ENCODE data around the gene NFE2. TPM values are rescaled to one million over a fixed set of nuclear protein-coding genes. Genes with fewer than 3 reads are reported as not detected.

NFE2 gene
- total and polyA plus RNA-seq, 8 donors, result 0.20 to 2.0 (median 0.68) TPM; not detected in 4

GRCh38 chr12:54337280-54337842 lies 36.5 kb upstream of the NFE2 start:
- H3K4me1 ChIP-seq, result peaks cover 21 to 88% (median 54%) of the 10 kb centered on the region in 4 donors
- no peak overlapping the region for H3K4me3 ChIP-seq
- intact Hi-C loops (cut with DNase I; ENCODE audit: low total_unique reads), result no loop called here
- 22 to 61% (median 37%) methylated on average over 3 of the region's 3 CpGs for WGBS, 5 donors
- no peaks in the 10 kb centered on the region for H3K27me3 ChIP-seq
- peak in 1 of 2 donors; percentile 63 for DNase-seq
- H3K27ac ChIP-seq, result peak overlapping the region in 4 of 5 donors; percentile 33 to 59 (median 48)
- no peak for TF ChIP-seq POLR2A (IDR thresholded peaks at IDR 0.05)
- no peak for TF ChIP-seq EP300 (IDR thresholded peaks at IDR 0.05)
- no peak for TF ChIP-seq POLR2AphosphoS5 (IDR thresholded peaks at IDR 0.05)
- no peak for TF ChIP-seq CTCF (IDR thresholded peaks at IDR 0.05)
- no peaks in the 10 kb centered on the region for H3K9me3 ChIP-seq
- H3K36me3 ChIP-seq, result peaks cover 17 to 21% (median 18%) of the 10 kb centered on the region in 4 donors

- H3K36me3 ChIP-seq, result peaks cover 0 to 17% (median 12%) of the 10 kb centered on the region in 4 donors
- H3K27ac ChIP-seq, result no peak overlapping the region
- no peaks in the 10 kb centered on the region for H3K27me3 ChIP-seq
- no peak overlapping the region for H3K4me3 ChIP-seq
- no peaks in the 10 kb centered on the region for H3K9me3 ChIP-seq
- intact Hi-C loops (cut with DNase I; ENCODE audit: low total_unique reads), result no loop called here
- no peak for DNase-seq
- no peak for TF ChIP-seq POLR2AphosphoS5 (IDR thresholded peaks at IDR 0.05)
- no peak for TF ChIP-seq POLR2A (IDR thresholded peaks at IDR 0.05)
- no peak for TF ChIP-seq CTCF (IDR thresholded peaks at IDR 0.05)
- TF ChIP-seq EP300 (IDR thresholded peaks at IDR 0.05), result no peak
- WGBS, 5 donors, result 87 to 95% (median 90%) methylated on average over 4 of the region's 4 CpGs
- peaks cover 33 to 99% (median 72%) of the 10 kb centered on the region in 4 donors for H3K4me1 ChIP-seq
These were observed 32.7 kb upstream of the NFE2 start for GRCh38 chr12:54333420-54334034.

- peaks cover 0 to 17% (median 12%) of the 10 kb centered on the region in 4 donors for H3K36me3 ChIP-seq
- TF ChIP-seq EP300 (IDR thresholded peaks at IDR 0.05), result no peak
- no peak for TF ChIP-seq POLR2AphosphoS5 (IDR thresholded peaks at IDR 0.05)
- no peak for TF ChIP-seq POLR2A (IDR thresholded peaks at IDR 0.05)
- TF ChIP-seq CTCF (IDR thresholded peaks at IDR 0.05), result no peak
- H3K27me3 ChIP-seq, result no peaks in the 10 kb centered on the region
- WGBS, 5 donors, result 81 to 90% (median 88%) methylated on average over 5 of the region's 5 CpGs
- peaks cover 31 to 99% (median 73%) of the 10 kb centered on the region in 4 donors for H3K4me1 ChIP-seq
- H3K9me3 ChIP-seq, result no peaks in the 10 kb centered on the region
- DNase-seq, result no peak
- no peak overlapping the region for H3K4me3 ChIP-seq
- intact Hi-C loops (cut with DNase I; ENCODE audit: low total_unique reads), result no loop called here
- H3K27ac ChIP-seq, result no peak overlapping the region
These were observed 30.6 kb upstream of the NFE2 start for GRCh38 chr12:54331461-54331860.

- intact Hi-C loops (cut with DNase I; ENCODE audit: low total_unique reads), result no loop called here
- no peak for TF ChIP-seq EP300 (IDR thresholded peaks at IDR 0.05)
- peaks cover 0 to 17% (median 12%) of the 10 kb centered on the region in 4 donors for H3K36me3 ChIP-seq
These were observed 29.6 kb upstream of the NFE2 start for GRCh38 chr12:54330442-54330841.

GRCh38 chr12:54329759-54330158 lies 28.9 kb upstream of the NFE2 start:
- peaks cover 0 to 17% (median 12%) of the 10 kb centered on the region in 4 donors for H3K36me3 ChIP-seq
- H3K4me1 ChIP-seq, result peaks cover 39 to 92% (median 73%) of the 10 kb centered on the region in 4 donors
- 68 to 73% (median 69%) methylated on average over 5 of the region's 5 CpGs for WGBS, 5 donors
- H3K4me3 ChIP-seq, result no peak overlapping the region
- no peak for DNase-seq
- peak overlapping the region in 2 of 5 donors; percentile 7 to 43 for H3K27ac ChIP-seq
- intact Hi-C loops (cut with DNase I; ENCODE audit: low total_unique reads), result no loop called here
- TF ChIP-seq POLR2A (IDR thresholded peaks at IDR 0.05) (no peak), EP300 (IDR thresholded peaks at IDR 0.05) (no peak), POLR2AphosphoS5 (IDR thresholded peaks at IDR 0.05) (no peak), CTCF (IDR thresholded peaks at IDR 0.05) (no peak)
- H3K27me3 ChIP-seq, result no peaks in the 10 kb centered on the region
- no peaks in the 10 kb centered on the region for H3K9me3 ChIP-seq

More at GRCh38 chr12:54330442-54330841, 29.6 kb upstream of the NFE2 start:
- Histone ChIP-seq H3K27ac (no peak overlapping the region), H3K4me1 (peaks cover 39 to 99% (median 75%) of the 10 kb centered on the region in 4 donors), H3K27me3 (no peaks in the 10 kb centered on the region), H3K9me3 (no peaks in the 10 kb centered on the region), H3K4me3 (no peak overlapping the region)
- no peak for DNase-seq
- WGBS, 5 donors, result 55 to 74% (median 67%) methylated on average over 3 of the region's 3 CpGs
